ENCODE measurements around the gene TFPT.

The TFPT gene

GRCh38 chr19:54115109-54116063 is at the start of gene TFPT, which contains the start of gene PRPF31:
TSS of gene TFPT (minus strand) at chr19:54115657. CDS start at chr19:54115269, 388 bp downstream.
TSS of gene PRPF31 (plus strand) at chr19:54115754. CDS start at chr19:54118279, 2,525 bp downstream.
- peak; percentile 96 for DNase-seq (ENCODE audit: low read depth)

- DNase-seq (ENCODE audit: low read depth) = no peak
These were observed 49.8 kb upstream of the TFPT start for GRCh38 chr19:54165222-54165621.

GRCh38 chr19:54164369-54165068 is 49.1 kb upstream of the TFPT start:
- no peak for DNase-seq (ENCODE audit: low read depth)

- no peak for DNase-seq (ENCODE audit: low read depth)
These were observed 47.4 kb upstream of the TFPT start for GRCh38 chr19:54162884-54163283.

- DNase-seq (ENCODE audit: low read depth) = no peak
These were observed 46.9 kb upstream of the TFPT start for GRCh38 chr19:54162241-54162805.

- no peak for DNase-seq (ENCODE audit: low read depth)
These were observed 45.4 kb upstream of the TFPT start for GRCh38 chr19:54160854-54161253.

- DNase-seq (ENCODE audit: low read depth) = no peak
These were observed 44.8 kb upstream of the TFPT start for GRCh38 chr19:54160182-54160811.

- peak; percentile 100 for DNase-seq (ENCODE audit: low read depth)
These were observed 44.1 kb upstream of the TFPT start, which contains the start of gene LENG1 for GRCh38 chr19:54159352-54160181. TSS of gene LENG1 (minus strand) at chr19:54159721. CDS start at chr19:54159695, 26 bp downstream.

- DNase-seq (ENCODE audit: low read depth) = no peak
These were observed 43.4 kb upstream of the TFPT start for GRCh38 chr19:54158812-54159351.

- no peak for DNase-seq (ENCODE audit: low read depth)
These were observed 41.5 kb upstream of the TFPT start for GRCh38 chr19:54156953-54157352.

- DNase-seq (ENCODE audit: low read depth) = no peak
These were observed 41.0 kb upstream of the TFPT start for GRCh38 chr19:54156490-54156889.

- DNase-seq (ENCODE audit: low read depth) = no peak
These were observed 40.2 kb upstream of the TFPT start for GRCh38 chr19:54155694-54156093.

GRCh38 chr19:54154603-54155345 is 39.3 kb upstream of the TFPT start:
- DNase-seq (ENCODE audit: low read depth) = peak; percentile 59

GRCh38 chr19:54153731-54154326 is 38.4 kb upstream of the TFPT start:
- no peak for DNase-seq (ENCODE audit: low read depth)

- no peak for DNase-seq (ENCODE audit: low read depth)
These were observed 37.5 kb upstream of the TFPT start for GRCh38 chr19:54152878-54153524.

- no peak for DNase-seq (ENCODE audit: low read depth)
These were observed 36.8 kb upstream of the TFPT start for GRCh38 chr19:54152267-54152666.

- DNase-seq (ENCODE audit: low read depth) = no peak
These were observed 36.0 kb upstream of the TFPT start for GRCh38 chr19:54151362-54152035.

GRCh38 chr19:54149021-54149812 is 33.8 kb upstream of the TFPT start:
- no peak for DNase-seq (ENCODE audit: low read depth)
